Esophagus (tissue), 2 donors: ENCODE measurements around the gene RBL1. TPM values are rescaled to one million over a fixed set of nuclear protein-coding genes. Genes with fewer than 3 reads are reported as not detected.
"Not testable (repeated sequence)": the region's sequence is repeated elsewhere in the genome, so short reads cannot be mapped to it uniquely, and the experiment has no call there.

Experiments used
- H3K27ac ChIP-seq, 2 donors: one replicate each; pipeline ENCODE4 v1.5.1; 2013; ENCODE audit warnings: low read depth in 2 of 2, mild to moderate bottlenecking in 2 of 2, inconsistent platforms in 1 of 2, low read length in 1 of 2, moderate library complexity in 1 of 2
- H3K27me3 ChIP-seq, 2 donors: one replicate each; pipeline ENCODE4 v1.6.1; 2013; ENCODE audit warnings: low read length in 2 of 2, control low read depth in 1 of 2, mild to moderate bottlenecking in 1 of 2; ENCODE audit not compliant: insufficient read depth in 2 of 2, control insufficient read depth in 1 of 2
- H3K36me3 ChIP-seq, 2 donors: one replicate each; pipeline ENCODE4 v1.6.1; 2013; ENCODE audit warnings: low read length in 1 of 2; ENCODE audit not compliant: control insufficient read depth in 2 of 2, insufficient read depth in 2 of 2
- H3K4me1 ChIP-seq, 2 donors: one replicate each; pipeline ENCODE4 v1.6.1; 2013; ENCODE audit warnings: low read length in 1 of 2; ENCODE audit not compliant: control insufficient read depth in 2 of 2, insufficient read depth in 2 of 2
- H3K4me3 ChIP-seq, 2 donors: one replicate each; pipeline ENCODE4 v1.5.1; 2013; ENCODE audit warnings: low read length in 2 of 2, mild to moderate bottlenecking in 2 of 2, low read depth in 1 of 2, moderate library complexity in 1 of 2
- H3K9me3 ChIP-seq, 2 donors: one replicate each; pipeline ENCODE4 v1.6.1; 2013; ENCODE audit warnings: mild to moderate bottlenecking in 2 of 2, low read depth in 1 of 2, low read length in 1 of 2, moderate library complexity in 1 of 2; ENCODE audit not compliant: control insufficient read depth in 2 of 2, insufficient read depth in 1 of 2
- WGBS, 2 donors: extraction: QIAGEN DNeasy Blood & Tissue Kit; methylation state at CpG; one replicate each; pipeline ENCODE4 v1.1.7; 2013; 5-methylcytosine and 5-hydroxymethylcytosine counted together
- polyA plus RNA-seq, 2 donors: library from polyadenylated mRNA; stranded (reverse); fragments of 200-250 nt; gene quantifications; one replicate each; pipeline ENCODE4 v1.2.3, GENCODE V29; 2013
- donor health status: healthy with polysubstance abuse.
- donor health status: Bipolar disorder and iron deficiency.

RBL1 gene
- polyA plus RNA-seq, 2 donors = 2.0 to 2.5 TPM

DNA sequence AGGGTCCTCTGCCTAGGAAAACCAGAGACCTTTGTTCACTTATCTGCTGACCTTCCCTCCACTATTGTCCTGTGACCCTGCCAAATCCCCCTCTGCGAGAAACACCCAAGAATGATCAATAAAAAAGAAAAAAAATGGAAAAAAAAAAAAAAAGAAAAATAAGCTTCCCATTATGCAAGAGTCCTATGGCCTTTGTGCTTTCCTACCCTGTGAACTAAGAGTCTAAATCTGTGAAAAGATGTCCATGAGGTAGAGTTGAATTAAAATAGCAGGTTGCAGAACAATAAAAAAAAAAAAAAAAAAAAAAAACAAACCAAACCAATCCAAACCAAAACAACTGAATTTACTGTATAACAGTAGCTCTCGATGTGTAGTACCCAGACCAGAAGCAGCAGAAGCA lies 94.2 kb downstream of the RBL1 start:
- not testable (repeated sequence) for H3K9me3 ChIP-seq, H3K27me3 ChIP-seq, H3K4me3 ChIP-seq, H3K27ac ChIP-seq, H3K4me1 ChIP-seq, H3K36me3 ChIP-seq
- 94 to 100% methylated on average over 1 of the region's 2 CpGs for WGBS, 2 donors

- WGBS, 2 donors = 94% methylated on average over 13 of the region's 26 CpGs; no CpG with 5 or more reads in 1 of the 2 donors
- not testable (repeated sequence) for H3K36me3 ChIP-seq, H3K9me3 ChIP-seq, H3K27ac ChIP-seq, H3K4me3 ChIP-seq, H3K4me1 ChIP-seq, H3K27me3 ChIP-seq
These were observed 95.6 kb downstream of the RBL1 start for GRCh38 chr20:37000171-37000570.

GRCh38 chr20:36998652-36999051 lies 97.1 kb downstream of the RBL1 start:
- Histone ChIP-seq H3K4me3 (no peak overlapping the region), H3K27me3 (no peaks in the 10 kb centered on the region), H3K9me3 (no peaks in the 10 kb centered on the region), H3K36me3 (peaks cover 0 to 2% of the 10 kb centered on the region in 2 donors), H3K27ac (no peak overlapping the region), H3K4me1 (no peaks in the 10 kb centered on the region)
- WGBS, 2 donors = 82 to 83% methylated on average over 7 of the region's 7 CpGs

DNA sequence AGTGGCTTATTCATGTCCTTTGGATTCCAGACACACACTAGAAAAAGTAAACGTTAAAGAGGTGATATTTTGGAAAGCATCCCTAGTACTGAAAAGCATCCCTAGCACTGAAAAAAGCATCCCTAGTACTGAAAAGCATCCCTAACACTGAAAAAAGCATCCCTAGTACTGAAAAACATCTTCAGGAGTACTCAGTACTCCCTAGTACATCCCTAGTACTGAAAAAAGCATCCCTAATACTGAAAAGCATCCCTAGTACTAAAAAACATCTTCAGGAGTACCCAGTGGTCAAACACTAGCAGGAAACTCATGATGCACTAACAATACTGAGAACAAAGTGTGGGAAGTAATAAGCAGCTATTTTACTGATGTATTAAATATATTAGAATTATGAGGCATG lies 98.7 kb downstream of the RBL1 start:
- peaks cover 0 to 2% of the 10 kb centered on the region in 2 donors for H3K36me3 ChIP-seq
- no peaks in the 10 kb centered on the region for H3K27me3 ChIP-seq
- H3K4me1 ChIP-seq = no peaks in the 10 kb centered on the region
- H3K4me3 ChIP-seq = no peak overlapping the region
- no peaks in the 10 kb centered on the region for H3K9me3 ChIP-seq
- 61 to 68% methylated on average over 1 of the region's 1 CpG for WGBS, 2 donors
- H3K27ac ChIP-seq = no peak overlapping the region

DNA sequence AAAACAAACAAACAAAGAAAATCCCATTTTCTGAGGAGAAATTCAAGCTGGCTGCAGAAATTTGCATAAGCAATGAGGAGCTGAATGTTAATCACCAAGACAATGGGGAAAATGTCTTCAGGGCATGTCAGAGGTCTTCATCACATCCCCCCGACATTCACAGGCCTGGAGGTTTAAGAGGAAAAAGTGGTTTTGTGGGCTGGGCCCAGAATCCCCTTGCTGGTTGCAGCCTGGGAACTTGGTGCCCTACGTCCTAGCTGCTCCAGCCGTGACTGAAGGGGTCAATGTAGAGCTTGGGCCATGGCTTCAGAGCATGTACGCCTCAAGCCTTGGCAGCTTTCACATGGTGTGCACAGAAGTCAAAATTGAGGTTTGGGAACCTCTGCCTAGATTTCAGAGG lies 101.6 kb downstream of the RBL1 start:
- not testable (repeated sequence) for H3K4me3 ChIP-seq, H3K27ac ChIP-seq, H3K4me1 ChIP-seq, H3K9me3 ChIP-seq, H3K27me3 ChIP-seq, H3K36me3 ChIP-seq
- 98 to 100% methylated on average over 4 of the region's 4 CpGs for WGBS, 2 donors

GRCh38 chr20:36992802-36993334 lies 102.9 kb downstream of the RBL1 start:
- Histone ChIP-seq H3K27ac (no peak overlapping the region), H3K27me3 (no peaks in the 10 kb centered on the region), H3K4me3 (no peak overlapping the region), H3K9me3 (no peaks in the 10 kb centered on the region), H3K36me3 (no peaks in the 10 kb centered on the region), H3K4me1 (no peaks in the 10 kb centered on the region)
- 92 to 95% methylated on average over 4 of the region's 4 CpGs for WGBS, 2 donors

- H3K9me3 ChIP-seq = no peaks in the 10 kb centered on the region
- H3K4me3 ChIP-seq = no peak overlapping the region
- no peaks in the 10 kb centered on the region for H3K36me3 ChIP-seq
- no peaks in the 10 kb centered on the region for H3K4me1 ChIP-seq
- whole genome bisulfite sequencing, 2 donors = 89 to 90% methylated on average over 3 of the region's 3 CpGs
- H3K27me3 ChIP-seq = no peaks in the 10 kb centered on the region
- H3K27ac ChIP-seq = no peak overlapping the region
These were observed 104.1 kb downstream of the RBL1 start for GRCh38 chr20:36991703-36992102.

DNA sequence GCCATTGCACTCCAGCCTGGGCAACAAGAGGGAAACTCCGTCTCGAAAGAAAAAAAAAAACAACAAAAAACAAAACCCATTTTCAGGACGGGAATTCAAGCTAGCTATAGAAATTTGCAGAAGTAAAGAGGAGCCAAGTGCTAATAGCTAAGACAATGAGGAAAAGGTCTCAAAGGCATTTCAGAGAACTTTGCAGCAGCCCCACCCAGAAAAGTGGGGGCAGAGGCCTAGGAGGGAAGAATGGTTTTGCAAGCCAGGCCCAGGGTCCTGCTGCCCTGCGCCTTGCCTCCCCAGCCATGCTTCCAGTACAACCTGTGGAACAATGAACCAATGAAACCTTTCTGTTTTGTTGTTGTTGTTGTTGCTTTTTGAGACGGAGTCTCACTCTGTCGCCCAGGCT lies 106.0 kb downstream of the RBL1 start:
- Histone ChIP-seq H3K27me3 (no peaks in the 10 kb centered on the region), H3K4me1 (no peaks in the 10 kb centered on the region), H3K27ac (no peak overlapping the region), H3K36me3 (no peaks in the 10 kb centered on the region), H3K9me3 (no peaks in the 10 kb centered on the region), H3K4me3 (no peak overlapping the region)
- WGBS, 2 donors = 69 to 80% methylated on average over 6 of the region's 6 CpGs

GRCh38 chr20:36988494-36988966 lies 107.3 kb downstream of the RBL1 start:
- WGBS, 2 donors = 70 to 71% methylated on average over 3 of the region's 3 CpGs
- no peak overlapping the region for H3K27ac ChIP-seq
- H3K27me3 ChIP-seq = no peaks in the 10 kb centered on the region

GRCh38 chr20:36984257-36984638 lies 111.5 kb downstream of the RBL1 start:
- Histone ChIP-seq H3K27ac (no peak overlapping the region), H3K9me3 (no peaks in the 10 kb centered on the region), H3K36me3 (no peaks in the 10 kb centered on the region), H3K4me1 (no peaks in the 10 kb centered on the region), H3K4me3 (no peak overlapping the region), H3K27me3 (no peaks in the 10 kb centered on the region)
- 78 to 80% methylated on average over 6 of the region's 6 CpGs for WGBS, 2 donors

More at GRCh38 chr20:36988494-36988966, 107.3 kb downstream of the RBL1 start:
- no peak overlapping the region for H3K4me3 ChIP-seq
- H3K9me3 ChIP-seq = no peaks in the 10 kb centered on the region
- no peaks in the 10 kb centered on the region for H3K36me3 ChIP-seq
- H3K4me1 ChIP-seq = no peaks in the 10 kb centered on the region
